HEK293 (cell line): Measurements from ENCODE around the gene AGT.
A peak's percentile ranks its signal among the peaks of the same experiment; 100 is the strongest.

ENCODE experiments used
- CTCF ChIA-PET: fragments of 350-600 bp; formaldehyde crosslinking; extraction: SDS; loops from one replicate; lab custom pipeline; 2021; ENCODE audit warnings: antibody characterized with exemption; lab: Yijun Ruan, JAX
- POLR2A ChIA-PET: fragments of 300-600 bp; formaldehyde crosslinking; extraction: SDS; loops from one replicate; lab custom pipeline; 2020; ENCODE audit warnings: antibody characterized with exemption, inconsistent platforms; lab: Yijun Ruan, JAX
- H3K27ac ChIP-seq: fragments of 200-500 bp; sonication (Bioruptor generic); 2 replicates; pipeline ENCODE4 v1.5.1; 2014; ENCODE audit warnings: low read depth, low read length, control low read depth, inconsistent platforms; ENCODE audit errors: extremely low read depth
- H3K36me3 ChIP-seq, 2 experiments: fragments of 200-500 bp in 1 of 2; sonication (Bioruptor generic) in 1 of 2; 1 replicate in 1 of 2; 2 replicates in 1 of 2; pipeline ENCODE4 v1.5.1; 2014 to 2017; ENCODE audit warnings: inconsistent platforms in 2 of 2, low read length in 2 of 2; ENCODE audit not compliant: control insufficient read depth in 2 of 2, insufficient read depth in 1 of 2
- H3K4me1 ChIP-seq: fragments of 200-500 bp; sonication (Bioruptor generic); 2 replicates; pipeline ENCODE4 v1.5.1; 2014; ENCODE audit warnings: mild to moderate bottlenecking, low read length, inconsistent platforms; ENCODE audit not compliant: control insufficient read depth, insufficient read depth
- H3K4me3 ChIP-seq: 2 replicates; pipeline ENCODE4 v1.5.1; 2011; ENCODE audit warnings: low read depth, mild to moderate bottlenecking, control low read depth, low read length, moderate library complexity
- H3K9me3 ChIP-seq: fragments of 200-500 bp; sonication (Bioruptor generic); 2 replicates; pipeline ENCODE4 v1.5.1; 2014; ENCODE audit warnings: low read depth, low read length, inconsistent platforms; ENCODE audit not compliant: control insufficient read depth, insufficient read depth
- ATF2 ChIP-seq: fragments of 450-650 bp; formaldehyde crosslinking; IDR thresholded peaks from 2 replicates; pipeline ENCODE4 v1.5.1; 2016; ENCODE audit warnings: missing biosample characterization, missing genetic modification characterization, low read depth
- BCL11A ChIP-seq: fragments of 450-650 bp; formaldehyde crosslinking; IDR thresholded peaks from 2 replicates; pipeline ENCODE4 v1.5.1; 2016; ENCODE audit warnings: low read depth, missing biosample characterization, missing genetic modification characterization
- EGR2 ChIP-seq: fragments of 450-650 bp; formaldehyde crosslinking; IDR thresholded peaks from 2 replicates; pipeline ENCODE4 v1.5.1; 2016; ENCODE audit warnings: low read depth, missing biosample characterization, missing genetic modification characterization
- FEZF1 ChIP-seq: fragments of 450-650 bp; formaldehyde crosslinking; IDR thresholded peaks from 2 replicates; pipeline ENCODE4 v1.5.1; 2016; ENCODE audit warnings: missing biosample characterization, missing genetic modification characterization
- GFI1B ChIP-seq: fragments of 450-650 bp; formaldehyde crosslinking; IDR thresholded peaks from 2 replicates; pipeline ENCODE4 v1.5.1; 2016; ENCODE audit warnings: missing biosample characterization, missing genetic modification characterization
- GLIS1 ChIP-seq: fragments of 450-650 bp; formaldehyde crosslinking; IDR thresholded peaks from 2 replicates; pipeline ENCODE4 v1.5.1; 2016; ENCODE audit warnings: missing biosample characterization, missing genetic modification characterization
- GLIS2 ChIP-seq: fragments of 450-650 bp; formaldehyde crosslinking; IDR thresholded peaks from 2 replicates; pipeline ENCODE4 v1.5.1; 2016; ENCODE audit warnings: missing biosample characterization, missing genetic modification characterization
- HIC1 ChIP-seq: fragments of 450-650 bp; formaldehyde crosslinking; IDR thresholded peaks from 2 replicates; pipeline ENCODE4 v1.5.1; 2016; ENCODE audit warnings: missing biosample characterization, missing genetic modification characterization
- OVOL3 ChIP-seq: fragments of 450-650 bp; formaldehyde crosslinking; IDR thresholded peaks from 2 replicates; pipeline ENCODE4 v1.5.1; 2016; ENCODE audit warnings: missing biosample characterization, missing genetic modification characterization
- PRDM1 ChIP-seq: fragments of 450-650 bp; formaldehyde crosslinking; IDR thresholded peaks from 2 replicates; pipeline ENCODE4; 2016; ENCODE audit warnings: missing biosample characterization, missing genetic modification characterization
- SP3 ChIP-seq: fragments of 450-650 bp; formaldehyde crosslinking; IDR thresholded peaks from 2 replicates; pipeline ENCODE4 v1.5.1; 2016; ENCODE audit warnings: missing biosample characterization, missing genetic modification characterization
- WT1 ChIP-seq: fragments of 450-650 bp; formaldehyde crosslinking; IDR thresholded peaks from 2 replicates; pipeline ENCODE4 v1.5.1; 2016; ENCODE audit warnings: missing biosample characterization, missing genetic modification characterization
- YY1 ChIP-seq: fragments of 450-650 bp; formaldehyde crosslinking; IDR thresholded peaks from 2 replicates; pipeline ENCODE4 v1.5.1; 2018; ENCODE audit warnings: missing biosample characterization, missing genetic modification characterization
- ZBTB17 ChIP-seq: fragments of 450-650 bp; formaldehyde crosslinking; IDR thresholded peaks from 2 replicates; pipeline ENCODE4 v1.5.1; 2016; ENCODE audit warnings: missing biosample characterization, missing genetic modification characterization
- ZBTB8A ChIP-seq: fragments of 450-650 bp; formaldehyde crosslinking; IDR thresholded peaks from 2 replicates; pipeline ENCODE4 v1.5.1; 2016; ENCODE audit warnings: missing biosample characterization, missing genetic modification characterization
- ZFP41 ChIP-seq: fragments of 450-650 bp; formaldehyde crosslinking; IDR thresholded peaks from 2 replicates; pipeline ENCODE4 v1.5.1; 2016; ENCODE audit warnings: missing biosample characterization, missing genetic modification characterization, borderline replicate concordance
- ZFP69B ChIP-seq: fragments of 450-650 bp; formaldehyde crosslinking; IDR thresholded peaks from 2 replicates; pipeline ENCODE4 v1.5.1; 2016; ENCODE audit warnings: missing biosample characterization, missing genetic modification characterization
- ZNF133 ChIP-seq: fragments of 450-650 bp; formaldehyde crosslinking; IDR thresholded peaks from 2 replicates; pipeline ENCODE4 v1.5.1; 2016; ENCODE audit warnings: missing biosample characterization, missing genetic modification characterization
- ZNF140 ChIP-seq: fragments of 450-650 bp; formaldehyde crosslinking; IDR thresholded peaks from 2 replicates; pipeline ENCODE4 v1.5.1; 2016; ENCODE audit warnings: missing biosample characterization, missing genetic modification characterization
- ZNF214 ChIP-seq: fragments of 450-650 bp; formaldehyde crosslinking; IDR thresholded peaks from 2 replicates; pipeline ENCODE4 v1.5.1; 2017; ENCODE audit warnings: missing biosample characterization, mild to moderate bottlenecking, missing genetic modification characterization, borderline replicate concordance
- ZNF274 ChIP-seq, 2 experiments: fragments of 200-500 bp in 1 of 2; fragments of 450-650 bp in 1 of 2; sonication (Bioruptor generic) in 1 of 2; formaldehyde crosslinking in 1 of 2; IDR thresholded peaks; 2 replicates each; pipeline versions ENCODE4 v1.5.1 to v1.6.1; 2014 to 2016; ENCODE audit warnings: borderline replicate concordance in 1 of 2, inconsistent platforms in 1 of 2, low read length in 1 of 2, missing biosample characterization in 1 of 2, missing genetic modification characterization in 1 of 2
- ZNF341 ChIP-seq: fragments of 450-650 bp; formaldehyde crosslinking; IDR thresholded peaks from 2 replicates; pipeline ENCODE4; 2016; ENCODE audit warnings: low read depth, missing biosample characterization, missing genetic modification characterization
- ZNF354C ChIP-seq: fragments of 450-650 bp; formaldehyde crosslinking; IDR thresholded peaks from 2 replicates; pipeline ENCODE4 v1.5.1; 2016; ENCODE audit warnings: missing biosample characterization, missing genetic modification characterization, low read depth, borderline replicate concordance
- ZNF423 ChIP-seq: fragments of 450-650 bp; formaldehyde crosslinking; IDR thresholded peaks from 2 replicates; pipeline ENCODE4 v1.5.1; 2016; ENCODE audit warnings: missing biosample characterization, missing genetic modification characterization
- ZNF514 ChIP-seq: fragments of 450-650 bp; formaldehyde crosslinking; IDR thresholded peaks from 2 replicates; pipeline ENCODE4 v1.5.1; 2016; ENCODE audit warnings: missing biosample characterization, missing genetic modification characterization
- ZNF555 ChIP-seq: fragments of 450-650 bp; formaldehyde crosslinking; conservative IDR thresholded peaks from 2 replicates; pipeline ENCODE4 v1.5.1; 2017; ENCODE audit warnings: missing biosample characterization, mild to moderate bottlenecking, missing genetic modification characterization, inconsistent platforms
- ZNF558 ChIP-seq: fragments of 450-650 bp; formaldehyde crosslinking; IDR thresholded peaks from 2 replicates; pipeline ENCODE4 v1.5.1; 2016; ENCODE audit warnings: missing biosample characterization, missing genetic modification characterization
- ZNF580 ChIP-seq: fragments of 450-650 bp; formaldehyde crosslinking; IDR thresholded peaks from 2 replicates; pipeline ENCODE4 v1.5.1; 2016; ENCODE audit warnings: missing biosample characterization, missing genetic modification characterization
- ZNF600 ChIP-seq: fragments of 450-650 bp; formaldehyde crosslinking; IDR thresholded peaks from 2 replicates; pipeline ENCODE4 v1.5.1; 2016; ENCODE audit warnings: missing biosample characterization, missing genetic modification characterization
- ZNF624 ChIP-seq: fragments of 450-650 bp; formaldehyde crosslinking; IDR thresholded peaks from 2 replicates; pipeline ENCODE4 v1.5.1; 2017; ENCODE audit warnings: missing biosample characterization, missing genetic modification characterization
- ZNF626 ChIP-seq: fragments of 450-650 bp; sonication (Bioruptor Pico); formaldehyde crosslinking; IDR thresholded peaks from 2 replicates; pipeline ENCODE4 v1.5.1; 2018; ENCODE audit warnings: missing biosample characterization, missing genetic modification characterization, inconsistent platforms
- ZNF664 ChIP-seq: fragments of 450-650 bp; formaldehyde crosslinking; IDR thresholded peaks from 2 replicates; pipeline ENCODE4 v1.5.1; 2016; ENCODE audit warnings: missing biosample characterization, missing genetic modification characterization
- ZNF692 ChIP-seq: fragments of 450-650 bp; formaldehyde crosslinking; IDR thresholded peaks from 2 replicates; pipeline ENCODE4 v1.5.1; 2016; ENCODE audit warnings: missing biosample characterization, missing genetic modification characterization
- ZNF701 ChIP-seq: fragments of 450-650 bp; formaldehyde crosslinking; IDR thresholded peaks from 2 replicates; pipeline ENCODE4 v1.5.1; 2016; ENCODE audit warnings: missing biosample characterization, missing genetic modification characterization
- ZNF707 ChIP-seq: fragments of 450-650 bp; formaldehyde crosslinking; IDR thresholded peaks from 2 replicates; pipeline ENCODE4 v1.5.1; 2016; ENCODE audit warnings: missing biosample characterization, missing genetic modification characterization
- ZNF747 ChIP-seq: fragments of 450-650 bp; formaldehyde crosslinking; IDR thresholded peaks from 2 replicates; pipeline ENCODE4 v1.5.1; 2016; ENCODE audit warnings: missing biosample characterization, missing genetic modification characterization
- ZSCAN23 ChIP-seq: fragments of 450-650 bp; formaldehyde crosslinking; IDR thresholded peaks from 2 replicates; pipeline ENCODE4 v1.5.1; 2016; ENCODE audit warnings: missing biosample characterization, missing genetic modification characterization

Gene AGT

GRCh38 chr1:230749635-230750034 lies 35.7 kb upstream of the AGT start:
- no peak overlapping the region for H3K4me3 ChIP-seq
- ChIA-PET CTCF (interaction anchor here (1.1 kb wide), 1 partner anchor 108 kb away, joined by 3 read pairs; the partner anchor contains the start of gene COG2), POLR2A (no interaction called here)
- H3K27ac ChIP-seq, result no peak overlapping the region
- no peaks in the 10 kb centered on the region for H3K36me3 ChIP-seq
- H3K9me3 ChIP-seq, result no peaks in the 10 kb centered on the region
- H3K4me1 ChIP-seq, result no peaks in the 10 kb centered on the region; the same call in 1 of the 2 replicates
- no peak for TF ChIP-seq ZBTB8A (tag by site-specific recombination)
- TF ChIP-seq GLIS2 (tag by site-specific recombination), result peak; percentile 40; the same call in 1 of the 2 replicates
- TF ChIP-seq FEZF1 (tag by site-specific recombination), result no peak
- TF ChIP-seq OVOL3, result no peak
- no peak for TF ChIP-seq EGR2 (tag by site-specific recombination)
- TF ChIP-seq SP3 (tag by site-specific recombination), result no peak
- no peak for TF ChIP-seq YY1
- peak; percentile 79 for TF ChIP-seq ZBTB17 (tag by site-specific recombination)
- TF ChIP-seq ZNF133 (tag by site-specific recombination), result no peak
- TF ChIP-seq PRDM1, result no peak
- TF ChIP-seq BCL11A (tag by site-specific recombination), result peak; percentile 26; the same call in 1 of the 2 replicates
- 0 out of 2 replicates have a peak, but pooled peaks have one; percentile 37 for TF ChIP-seq GFI1B (tag by site-specific recombination)
- TF ChIP-seq ZNF514 (tag by site-specific recombination), result no peak
- TF ChIP-seq ZNF692 (tag by site-specific recombination), result peak; percentile 61
- TF ChIP-seq ZNF747 (tag by site-specific recombination), result no peak
- no peak for TF ChIP-seq ZNF423 (tag by site-specific recombination)
- no peak for TF ChIP-seq ZNF214 (tag by site-specific recombination)
- TF ChIP-seq WT1 (tag by site-specific recombination), result 0 out of 2 replicates have a peak, but pooled peaks have one; percentile 28
- no peak for TF ChIP-seq ZNF354C (tag by site-specific recombination)
- TF ChIP-seq ZNF555, result no peak
- no peak for TF ChIP-seq HIC1 (tag by site-specific recombination)
- TF ChIP-seq ZNF664, result no peak
- peak; percentile 56; the same call in 1 of the 2 replicates for TF ChIP-seq GLIS1 (tag by site-specific recombination)
- TF ChIP-seq ZNF600 (tag by site-specific recombination), result peak; percentile 43
- no peak for TF ChIP-seq ZNF274 (IDR thresholded peaks at IDR 0.05; ENCODE audit: low read length)
- no peak for TF ChIP-seq ZNF274 (tag by site-specific recombination; IDR thresholded peaks at IDR 0.05; ENCODE audit: borderline replicate concordance)
- 0 out of 2 replicates have a peak, but pooled peaks have one; percentile 44 for TF ChIP-seq ZFP69B
- no peak for TF ChIP-seq ZNF707 (tag by site-specific recombination)
- no peak for TF ChIP-seq ZNF558 (tag by site-specific recombination)
- no peak for TF ChIP-seq ZNF626
- no peak for TF ChIP-seq ZNF140
- peak; percentile 60 for TF ChIP-seq ATF2 (tag by site-specific recombination)
- TF ChIP-seq ZNF341, result no peak
- TF ChIP-seq ZNF580 (tag by site-specific recombination), result no peak
- no peak for TF ChIP-seq ZNF624 (tag by site-specific recombination)
- no peak for TF ChIP-seq ZSCAN23 (tag by site-specific recombination)
- no peak for TF ChIP-seq ZNF701
- TF ChIP-seq ZFP41 (tag by site-specific recombination), result no peak
